ENCODE results near the gene NUDT6.

NUDT6 gene

DNA sequence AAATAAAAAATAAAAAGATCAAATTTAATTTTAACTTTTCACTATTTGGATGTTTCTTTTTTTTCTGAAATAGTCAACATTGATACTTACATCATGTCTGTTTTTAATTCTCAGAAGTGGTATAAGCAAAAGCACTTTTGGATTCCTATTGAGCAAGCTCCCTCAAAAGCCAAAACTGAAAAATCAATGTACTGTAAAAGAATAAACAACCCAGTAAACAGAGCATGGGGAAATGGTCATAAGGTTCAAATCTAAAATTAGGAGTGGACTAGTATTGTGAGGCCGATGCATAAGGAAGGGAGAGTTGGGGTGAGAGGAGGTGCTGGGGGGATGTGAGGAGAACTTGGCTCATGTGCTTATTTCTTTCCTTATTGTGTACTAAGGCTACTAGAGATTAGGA lies 37.9 kb downstream of the NUDT6 start:
- no peak for TF ChIP-seq CTCF (IDR thresholded peaks at IDR 0.05; ENCODE audit: low read depth, low read length)
- DNase-seq (ENCODE audit: low read depth, low spot score), result no peak
- in situ Hi-C loops (cut with HindIII; ENCODE audit: low sequenced_read_pairs), result no loop called here
- no peak overlapping the region for H3K4me3 ChIP-seq (ENCODE audit: low read depth, low read length)

DNA sequence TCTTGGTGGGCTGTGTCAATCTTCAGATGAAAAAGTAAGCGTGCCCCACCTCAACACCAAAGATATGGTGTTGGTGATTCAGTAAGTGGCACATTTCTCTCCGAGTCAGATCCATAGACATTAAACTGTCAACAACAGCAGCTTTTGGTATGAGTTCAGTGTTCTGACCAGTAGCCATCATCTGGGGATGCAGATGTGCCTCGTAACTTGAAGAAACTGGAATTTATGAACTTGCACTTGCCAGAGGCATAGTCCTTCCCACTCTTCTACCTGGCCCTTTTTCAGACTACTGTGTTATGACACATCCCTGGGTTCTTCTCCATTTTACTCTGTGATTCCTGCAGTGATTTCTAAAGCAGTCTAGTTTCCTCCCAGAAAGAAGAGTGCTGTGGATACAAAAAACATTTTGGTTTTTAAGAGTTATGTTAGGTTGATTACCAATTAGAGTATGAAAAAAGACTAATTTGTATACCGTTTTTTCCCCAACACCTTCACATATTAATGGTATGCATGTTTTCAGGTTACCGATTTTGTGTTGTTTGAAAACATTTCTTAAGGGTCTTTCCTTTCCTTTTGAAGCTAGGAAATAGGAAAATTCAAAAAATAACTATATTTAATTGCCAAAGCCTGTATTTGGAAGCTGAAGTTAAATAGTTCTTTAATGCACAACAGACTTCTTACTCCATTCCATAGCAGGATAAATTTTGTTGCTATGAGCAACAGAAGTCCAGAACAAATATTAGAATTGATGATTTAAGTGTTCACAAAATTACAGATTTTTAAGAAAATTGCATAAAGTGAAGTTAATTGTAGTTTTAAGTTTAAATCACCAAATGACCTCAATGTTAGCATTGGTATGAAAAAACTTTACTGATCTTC lies 39.3 kb downstream of the NUDT6 start:
- no peak overlapping the region for H3K4me3 ChIP-seq (ENCODE audit: low read depth, low read length)
- no peak for TF ChIP-seq CTCF (IDR thresholded peaks at IDR 0.05; ENCODE audit: low read depth, low read length)
- DNase-seq (ENCODE audit: low read depth, low spot score), result no peak
- in situ Hi-C loops (cut with HindIII; ENCODE audit: low sequenced_read_pairs), result no loop called here

DNA sequence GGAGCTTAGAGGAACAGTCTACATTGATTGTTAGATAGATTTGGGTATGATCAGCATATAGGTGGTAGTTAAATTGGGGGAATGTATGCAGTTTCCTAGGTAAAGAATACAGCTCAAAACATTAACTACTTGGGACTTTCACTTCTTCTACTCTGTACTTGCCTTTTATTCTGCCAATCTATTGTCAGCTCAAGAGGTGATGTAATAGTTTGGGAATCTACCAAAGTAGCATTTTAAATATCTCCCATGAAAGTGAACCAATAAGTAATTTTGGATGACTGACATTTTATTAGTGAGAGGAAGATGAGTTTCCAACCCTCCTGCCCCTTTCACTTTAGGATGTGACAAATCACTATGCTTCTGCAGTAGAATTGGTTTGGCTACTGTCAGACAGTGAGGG lies 43.4 kb downstream of the NUDT6 start:
- in situ Hi-C loops (cut with HindIII; ENCODE audit: low sequenced_read_pairs), result no loop called here
- no peak overlapping the region for H3K4me3 ChIP-seq (ENCODE audit: low read depth, low read length)
- TF ChIP-seq CTCF (IDR thresholded peaks at IDR 0.05; ENCODE audit: low read depth, low read length), result no peak
- DNase-seq (ENCODE audit: low read depth, low spot score), result no peak

- TF ChIP-seq CTCF (IDR thresholded peaks at IDR 0.05; ENCODE audit: low read depth, low read length), result no peak
- DNase-seq (ENCODE audit: low read depth, low spot score), result no peak
- in situ Hi-C loops (cut with HindIII; ENCODE audit: low sequenced_read_pairs), result no loop called here
- H3K4me3 ChIP-seq (ENCODE audit: low read depth, low read length), result no peak overlapping the region
These were observed 45.9 kb downstream of the NUDT6 start for GRCh38 chr4:122876456-122876855.

DNA sequence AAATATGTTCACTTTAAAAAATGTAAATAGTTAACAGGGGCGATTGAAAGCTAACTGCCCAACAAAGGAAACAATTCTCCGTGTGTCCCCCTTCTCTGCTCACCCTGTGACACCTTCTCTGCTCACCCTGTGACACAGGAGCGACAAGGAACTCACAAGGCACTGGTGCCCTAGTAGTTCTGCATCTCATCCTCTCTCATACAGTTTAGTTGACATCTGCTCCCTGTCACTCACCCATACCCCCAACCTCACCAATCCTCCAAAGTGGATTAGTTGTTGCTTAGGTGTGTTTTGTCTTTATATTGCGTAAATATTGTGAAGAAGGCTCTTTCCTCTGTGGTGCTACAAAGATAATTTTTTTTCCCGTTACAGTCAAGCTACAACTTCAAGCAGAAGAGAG lies 46.4 kb downstream of the NUDT6 start:
- TF ChIP-seq CTCF (IDR thresholded peaks at IDR 0.05; ENCODE audit: low read depth, low read length), result no peak
- no peak for DNase-seq (ENCODE audit: low read depth, low spot score)
- no peak overlapping the region for H3K4me3 ChIP-seq (ENCODE audit: low read depth, low read length)
- in situ Hi-C loops (cut with HindIII; ENCODE audit: low sequenced_read_pairs), result no loop called here

- in situ Hi-C loops (cut with HindIII; ENCODE audit: low sequenced_read_pairs), result no loop called here
- DNase-seq (ENCODE audit: low read depth, low spot score), result peak; percentile 82
- no peak overlapping the region for H3K4me3 ChIP-seq (ENCODE audit: low read depth, low read length)
- no peak for TF ChIP-seq CTCF (IDR thresholded peaks at IDR 0.05; ENCODE audit: low read depth, low read length)
These were observed 48.4 kb downstream of the NUDT6 start for GRCh38 chr4:122873821-122874593.
